ENCODE data around the gene TMEM37. TPM values are rescaled to one million over a fixed set of nuclear protein-coding genes. Genes with fewer than 3 reads are reported as not detected.

Gene TMEM37
- polyA plus RNA-seq, 1 donor from 2014 or later = not detected

- Histone ChIP-seq H3K27me3 (ENCODE audit: insufficient read depth, low read depth, low read length) (no peaks in the 10 kb centered on the region), H3K9ac (ENCODE audit: low read length) (no peak overlapping the region), H3K9me2 (ENCODE audit: insufficient read depth, low read length) (no peaks in the 10 kb centered on the region), H3F3A (ENCODE audit: insufficient read depth, low read length, poor library complexity, severe bottlenecking) (no peaks in the 10 kb centered on the region), H3K9me3 (ENCODE audit: low read length) (no peaks in the 10 kb centered on the region), H3K27ac (ENCODE audit: low read length) (no peak overlapping the region), H3K36me3 (ENCODE audit: insufficient read depth, low read length) (no peaks in the 10 kb centered on the region), H3K79me2 (replicated peaks; ENCODE audit: insufficient read depth, low read length) (no peaks in the 10 kb centered on the region), H4K20me1 (ENCODE audit: insufficient read depth) (no peaks in the 10 kb centered on the region), H3K4me2 (ENCODE audit: low read length) (no peak overlapping the region), H2AFZ (ENCODE audit: low read depth, low read length) (no peak overlapping the region), H3K4me3 (ENCODE audit: low read length) (no peak overlapping the region)
- no peak for TF ChIP-seq RAD21 (conservative IDR thresholded peaks at IDR 0.05)
- no peak for TF ChIP-seq SMC3 (conservative IDR thresholded peaks at IDR 0.05; ENCODE audit: poor library complexity)
- TF ChIP-seq TAF1 (IDR thresholded peaks at IDR 0.05; ENCODE audit: low read depth) = no peak
- no peak for TF ChIP-seq MXI1 (conservative IDR thresholded peaks at IDR 0.05; ENCODE audit: poor library complexity, severe bottlenecking)
- no peak for TF ChIP-seq POLR2AphosphoS5 (IDR thresholded peaks at IDR 0.05)
- TF ChIP-seq EZH2 (IDR thresholded peaks at IDR 0.05; ENCODE audit: borderline replicate concordance, insufficient read depth, low read length, poor library complexity, severe bottlenecking) = no peak
- TF ChIP-seq CTCF (IDR thresholded peaks at IDR 0.05; ENCODE audit: poor library complexity, severe bottlenecking) = no peak
- TF ChIP-seq REST (IDR thresholded peaks at IDR 0.05; ENCODE audit: borderline replicate concordance) = no peak
- no peak for TF ChIP-seq EP300 (conservative IDR thresholded peaks at IDR 0.05; ENCODE audit: poor library complexity, severe bottlenecking)
Measured at GRCh38 chr2:119455066-119455718, 23.5 kb downstream of the TMEM37 start.

- Histone ChIP-seq H3F3A (ENCODE audit: insufficient read depth, low read length, poor library complexity, severe bottlenecking) (no peaks in the 10 kb centered on the region), H3K9ac (ENCODE audit: low read length) (no peak overlapping the region), H3K9me3 (ENCODE audit: low read length) (no peaks in the 10 kb centered on the region), H4K20me1 (ENCODE audit: insufficient read depth) (no peaks in the 10 kb centered on the region), H3K27me3 (ENCODE audit: insufficient read depth, low read depth, low read length) (no peaks in the 10 kb centered on the region), H3K4me3 (ENCODE audit: low read length) (no peak overlapping the region), H3K27ac (ENCODE audit: low read length) (no peak overlapping the region), H3K36me3 (ENCODE audit: insufficient read depth, low read length) (no peaks in the 10 kb centered on the region), H3K9me2 (ENCODE audit: insufficient read depth, low read length) (no peaks in the 10 kb centered on the region), H3K79me2 (replicated peaks; ENCODE audit: insufficient read depth, low read length) (no peaks in the 10 kb centered on the region), H2AFZ (ENCODE audit: low read depth, low read length) (no peak overlapping the region), H3K4me2 (ENCODE audit: low read length) (no peak overlapping the region)
- TF ChIP-seq TAF1 (IDR thresholded peaks at IDR 0.05; ENCODE audit: low read depth) (no peak), EP300 (conservative IDR thresholded peaks at IDR 0.05; ENCODE audit: poor library complexity, severe bottlenecking) (no peak), CTCF (IDR thresholded peaks at IDR 0.05; ENCODE audit: poor library complexity, severe bottlenecking) (no peak), EZH2 (IDR thresholded peaks at IDR 0.05; ENCODE audit: borderline replicate concordance, insufficient read depth, low read length, poor library complexity, severe bottlenecking) (no peak), RAD21 (conservative IDR thresholded peaks at IDR 0.05) (no peak), MXI1 (conservative IDR thresholded peaks at IDR 0.05; ENCODE audit: poor library complexity, severe bottlenecking) (no peak), REST (IDR thresholded peaks at IDR 0.05; ENCODE audit: borderline replicate concordance) (no peak), SMC3 (conservative IDR thresholded peaks at IDR 0.05; ENCODE audit: poor library complexity) (no peak), POLR2AphosphoS5 (IDR thresholded peaks at IDR 0.05) (no peak)
Measured at GRCh38 chr2:119460076-119460475, 28.4 kb downstream of the TMEM37 start.

Measured in neural cell (in vitro differentiated cells).